ENCODE data around the gene LIMA1. TPM values are rescaled to one million over a fixed set of nuclear protein-coding genes. Genes with fewer than 3 reads are reported as not detected.
"Not testable (repeated sequence)": the region's sequence is repeated elsewhere in the genome, so short reads cannot be mapped to it uniquely, and the experiment has no call there.

Gene LIMA1
- total RNA-seq, 1 donor from 2014 or later: 66.1 TPM

GRCh38 chr12:50185970-50186663 is 97.2 kb downstream of the LIMA1 start:
- no peak for DNase-seq

- no peak for DNase-seq
Observed at GRCh38 chr12:50185301-50185895, 97.9 kb downstream of the LIMA1 start.

GRCh38 chr12:50184261-50184660 is 99.1 kb downstream of the LIMA1 start:
- no peak for DNase-seq

GRCh38 chr12:50182461-50182860 is 100.9 kb downstream of the LIMA1 start:
- DNase-seq: no peak

GRCh38 chr12:50181691-50182090 is 101.6 kb downstream of the LIMA1 start:
- DNase-seq: no peak

- DNase-seq: no peak
Observed at GRCh38 chr12:50175716-50176026, 107.6 kb downstream of the LIMA1 start.

- DNase-seq: peak; percentile 92
Observed at GRCh38 chr12:50174971-50175715, 108.2 kb downstream of the LIMA1 start.

GRCh38 chr12:50167049-50167828 is 116.1 kb downstream of the LIMA1 start, which contains the start of gene CERS5:
TSS of gene CERS5 (minus strand) at chr12:50167369. CDS start at chr12:50167297, 72 bp downstream.
- DNase-seq: peak; percentile 100

- DNase-seq: no peak
Observed at GRCh38 chr12:50166799-50167048, 116.6 kb downstream of the LIMA1 start.

- no peak for DNase-seq
Observed at GRCh38 chr12:50164963-50165362, 118.4 kb downstream of the LIMA1 start.

- no peak for DNase-seq
Observed at GRCh38 chr12:50162230-50162629, 121.1 kb downstream of the LIMA1 start.

GRCh38 chr12:50160643-50161042 is 122.7 kb downstream of the LIMA1 start:
- DNase-seq: no peak

- DNase-seq: no peak
Observed at GRCh38 chr12:50157259-50157658, 126.1 kb downstream of the LIMA1 start.

- DNase-seq: no peak
Observed at GRCh38 chr12:50156641-50157040, 126.7 kb downstream of the LIMA1 start.

GRCh38 chr12:50154947-50155346 is 128.4 kb downstream of the LIMA1 start:
- not testable (repeated sequence) for DNase-seq

GRCh38 chr12:50151047-50151687 is 132.2 kb downstream of the LIMA1 start:
- no peak for DNase-seq

- DNase-seq: no peak
Observed at GRCh38 chr12:50149311-50149710, 134.0 kb downstream of the LIMA1 start.

GRCh38 chr12:50148011-50148410 is 135.3 kb downstream of the LIMA1 start:
- not testable (repeated sequence) for DNase-seq

GRCh38 chr12:50147281-50147680 is 136.0 kb downstream of the LIMA1 start:
- DNase-seq: no peak

GRCh38 chr12:50145439-50145838 is 137.9 kb downstream of the LIMA1 start:
- no peak for DNase-seq

GRCh38 chr12:50142993-50143392 is 140.3 kb downstream of the LIMA1 start:
- no peak for DNase-seq

GRCh38 chr12:50132505-50133135 is 150.7 kb downstream of the LIMA1 start:
- peak; percentile 60 for DNase-seq

All from tongue (tissue), 2 donors.